Parathyroid adenoma (tissue), 2 donors: ENCODE results near the gene ALX4.

ENCODE experiments used
- H2AFZ ChIP-seq: fragments of 300-600 bp; sonication (generic); one replicate; pipeline ENCODE4 v1.7.0; 2017; ENCODE audit warnings: antibody characterized with exemption, mild to moderate bottlenecking
- H3K27ac ChIP-seq: fragments of 300-600 bp; sonication (generic); one replicate; pipeline ENCODE4 v1.7.0; 2017
- H3K27me3 ChIP-seq: fragments of 300-600 bp; sonication (generic); one replicate; pipeline ENCODE4 v1.7.0; 2017; ENCODE audit warnings: low read length; ENCODE audit not compliant: control insufficient read depth, insufficient read depth
- H3K36me3 ChIP-seq: fragments of 300-600 bp; sonication (generic); one replicate; pipeline ENCODE4 v1.7.0; 2017; ENCODE audit warnings: low read length; ENCODE audit not compliant: control insufficient read depth, insufficient read depth
- H3K4me1 ChIP-seq: fragments of 300-600 bp; sonication (generic); one replicate; pipeline ENCODE4 v1.7.0; 2017; ENCODE audit warnings: control low read depth
- H3K4me2 ChIP-seq: fragments of 300-600 bp; sonication (generic); one replicate; pipeline ENCODE4 v1.7.0; 2017; ENCODE audit warnings: low read length
- H3K4me3 ChIP-seq: fragments of 300-600 bp; sonication (generic); one replicate; pipeline ENCODE4 v1.7.0; 2017; ENCODE audit warnings: low read depth, low read length
- H3K79me2 ChIP-seq: fragments of 300-600 bp; sonication (generic); one replicate; pipeline ENCODE4 v1.7.0; 2017; ENCODE audit warnings: control low read depth
- H3K9ac ChIP-seq: fragments of 300-600 bp; sonication (generic); one replicate; pipeline ENCODE4 v1.7.0; 2017; ENCODE audit warnings: mild to moderate bottlenecking
- H3K9me3 ChIP-seq: fragments of 300-600 bp; sonication (generic); one replicate; pipeline ENCODE4 v1.7.0; 2017; ENCODE audit warnings: low read length; ENCODE audit not compliant: control insufficient read depth
- CTCF ChIP-seq: fragments of 300-600 bp; sonication (generic); IDR thresholded peaks from one replicate; pipeline ENCODE4 v1.7.0; 2017; ENCODE audit warnings: antibody characterized with exemption, mild to moderate bottlenecking
- donor health status: primary hyperparathyroidism.

ALX4 gene

GRCh38 chr11:44319170-44319551 is 9.2 kb upstream of the ALX4 start:
- H3K4me3 ChIP-seq: no peak overlapping the region
- H3K4me2 ChIP-seq: no peak overlapping the region
- no peak overlapping the region for H3K9ac ChIP-seq
- H3K27ac ChIP-seq: no peak overlapping the region
- no peaks in the 10 kb centered on the region for H3K36me3 ChIP-seq
- H2AFZ ChIP-seq: no peak overlapping the region
- no peaks in the 10 kb centered on the region for H3K27me3 ChIP-seq
- no peaks in the 10 kb centered on the region for H3K4me1 ChIP-seq
- H3K79me2 ChIP-seq: no peaks in the 10 kb centered on the region
- H3K9me3 ChIP-seq: no peaks in the 10 kb centered on the region
- no peak for TF ChIP-seq CTCF

DNA sequence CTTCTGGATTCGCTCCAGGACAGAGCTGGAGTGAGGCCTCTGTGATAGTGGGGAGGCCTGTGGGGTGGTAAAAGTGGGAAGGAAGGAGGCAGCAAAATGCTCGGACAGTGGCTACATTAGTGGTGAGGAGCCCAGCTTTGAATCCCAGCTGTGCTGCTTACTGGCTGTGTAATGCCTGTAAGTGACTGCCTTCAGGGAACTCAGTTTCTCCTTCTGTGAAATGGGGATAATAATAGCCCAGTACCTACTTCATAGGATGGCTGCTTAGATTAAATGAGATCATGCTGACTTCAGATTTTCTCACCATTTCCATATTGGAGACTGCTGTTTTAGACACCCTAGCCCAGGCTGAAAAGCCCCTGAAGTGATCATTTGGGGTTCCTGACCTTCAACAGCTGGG is 8.4 kb upstream of the ALX4 start:
- no peak for TF ChIP-seq CTCF
- H3K27ac ChIP-seq: no peak overlapping the region
- H3K4me1 ChIP-seq: no peaks in the 10 kb centered on the region
- no peak overlapping the region for H3K4me2 ChIP-seq
- no peak overlapping the region for H3K9ac ChIP-seq
- no peaks in the 10 kb centered on the region for H3K79me2 ChIP-seq
- H3K4me3 ChIP-seq: no peak overlapping the region
- H2AFZ ChIP-seq: no peak overlapping the region
- H3K9me3 ChIP-seq: no peaks in the 10 kb centered on the region
- H3K36me3 ChIP-seq: no peaks in the 10 kb centered on the region
- H3K27me3 ChIP-seq: no peaks in the 10 kb centered on the region

GRCh38 chr11:44316659-44317240 is 6.8 kb upstream of the ALX4 start:
- Histone ChIP-seq H3K4me3 (no peak overlapping the region), H3K9me3 (no peaks in the 10 kb centered on the region), H3K4me2 (peak overlapping the region; percentile 39), H3K27ac (no peak overlapping the region), H2AFZ (no peak overlapping the region), H3K79me2 (no peaks in the 10 kb centered on the region), H3K27me3 (peaks cover 4% of the 10 kb centered on the region), H3K4me1 (no peaks in the 10 kb centered on the region), H3K36me3 (no peaks in the 10 kb centered on the region), H3K9ac (no peak overlapping the region)
- TF ChIP-seq CTCF: no peak

GRCh38 chr11:44315947-44316658 is 6.2 kb upstream of the ALX4 start:
- Histone ChIP-seq H3K4me1 (no peaks in the 10 kb centered on the region), H3K9ac (no peak overlapping the region), H3K27ac (no peak overlapping the region), H3K27me3 (peaks cover 5% of the 10 kb centered on the region), H3K4me3 (no peak overlapping the region), H3K4me2 (no peak overlapping the region), H3K9me3 (no peaks in the 10 kb centered on the region), H2AFZ (no peak overlapping the region), H3K79me2 (no peaks in the 10 kb centered on the region), H3K36me3 (no peaks in the 10 kb centered on the region)
- no peak for TF ChIP-seq CTCF

- H3K4me1 ChIP-seq: no peaks in the 10 kb centered on the region
- no peaks in the 10 kb centered on the region for H3K9me3 ChIP-seq
- H3K4me2 ChIP-seq: no peak overlapping the region
- no peak for TF ChIP-seq CTCF
- peaks cover 5% of the 10 kb centered on the region for H3K27me3 ChIP-seq
- no peak overlapping the region for H2AFZ ChIP-seq
- no peaks in the 10 kb centered on the region for H3K36me3 ChIP-seq
- no peak overlapping the region for H3K4me3 ChIP-seq
- H3K9ac ChIP-seq: no peak overlapping the region
- no peaks in the 10 kb centered on the region for H3K79me2 ChIP-seq
- H3K27ac ChIP-seq: no peak overlapping the region
These were observed 4.8 kb upstream of the ALX4 start for GRCh38 chr11:44314733-44315132.
